H9 (cell line): ENCODE results near the gene ZC3HAV1. TPM values are rescaled to one million over a fixed set of nuclear protein-coding genes. Genes with fewer than 3 reads are reported as not detected.

Source experiments
- DNase-seq: peaks from one replicate; pipeline ENCODE4 v3.0.0-alpha.2; 2017
- H2AFZ ChIP-seq: one replicate; pipeline ENCODE4 v1.6.1; 2013; ENCODE audit warnings: mild to moderate bottlenecking, low read length, control low read depth, moderate library complexity
- H2AK5ac ChIP-seq: 2 replicates; pipeline ENCODE4 v1.6.1; 2013; ENCODE audit warnings: low read length, control low read depth, mixed read lengths; ENCODE audit not compliant: insufficient read length
- H2BK120ac ChIP-seq: one replicate; pipeline ENCODE4 v1.6.1; 2013; ENCODE audit warnings: low read depth, mild to moderate bottlenecking, low read length, control low read depth, inconsistent platforms; ENCODE audit not compliant: poor library complexity, severe bottlenecking
- H2BK12ac ChIP-seq: 2 replicates; pipeline ENCODE4 v1.6.1; 2013; ENCODE audit warnings: low read length, control low read depth, mixed read lengths, low read depth; ENCODE audit not compliant: insufficient read length
- H2BK15ac ChIP-seq: 2 replicates; pipeline ENCODE4 v1.6.1; 2013; ENCODE audit warnings: low read depth, low read length, control low read depth
- H2BK20ac ChIP-seq: one replicate; pipeline ENCODE4 v1.6.1; 2013; ENCODE audit warnings: low read depth, mild to moderate bottlenecking, low read length, control low read depth, inconsistent platforms; ENCODE audit not compliant: poor library complexity, severe bottlenecking
- H2BK5ac ChIP-seq: 2 replicates; pipeline ENCODE4 v1.6.1; 2013; ENCODE audit warnings: low read length, control low read depth, mixed read lengths; ENCODE audit not compliant: insufficient read length
- H3K14ac ChIP-seq: 2 replicates; pipeline ENCODE4 v1.6.1; 2013; ENCODE audit warnings: low read length, control low read depth; ENCODE audit not compliant: insufficient read depth
- H3K18ac ChIP-seq: 2 replicates; pipeline ENCODE4 v1.6.1; 2013; ENCODE audit warnings: low read depth, mild to moderate bottlenecking, mixed read lengths, low read length, control low read depth; ENCODE audit not compliant: insufficient read length
- H3K23ac ChIP-seq: 2 replicates; pipeline ENCODE4 v1.6.1; 2013; ENCODE audit warnings: low read length, control low read depth, mixed read lengths, low read depth; ENCODE audit not compliant: insufficient read length
- H3K23me2 ChIP-seq: 2 replicates; pipeline ENCODE4 v1.6.1; 2013; ENCODE audit warnings: low read depth, mild to moderate bottlenecking, mixed read lengths, low read length, control low read depth; ENCODE audit not compliant: insufficient read length, poor library complexity, severe bottlenecking
- H3K27ac ChIP-seq: 2 replicates; pipeline ENCODE4 v1.5.1; 2013; ENCODE audit warnings: low read length, control low read depth, mixed read lengths, low read depth; ENCODE audit not compliant: insufficient read length
- H3K27me3 ChIP-seq: 2 replicates; pipeline ENCODE4 v1.6.1; 2013; ENCODE audit warnings: low read length, control low read depth, inconsistent platforms; ENCODE audit not compliant: insufficient read depth
- H3K4ac ChIP-seq: 2 replicates; pipeline ENCODE4 v1.6.1; 2013; ENCODE audit warnings: low read depth, mild to moderate bottlenecking, control low read depth, inconsistent platforms, low read length, moderate library complexity
- H3K4me1 ChIP-seq: 2 replicates; pipeline ENCODE4 v1.6.1; 2013; ENCODE audit warnings: low read length, control low read depth, inconsistent platforms; ENCODE audit not compliant: insufficient read depth
- H3K4me2 ChIP-seq: 2 replicates; pipeline ENCODE4 v1.6.1; 2013; ENCODE audit warnings: low read length, control low read depth, mixed read lengths; ENCODE audit not compliant: insufficient read length, insufficient read depth
- H3K56ac ChIP-seq: 2 replicates; pipeline ENCODE4 v1.6.1; 2013; ENCODE audit warnings: low read depth, mild to moderate bottlenecking, mixed read lengths, low read length, control low read depth; ENCODE audit not compliant: insufficient read length
- H3K79me1 ChIP-seq: 2 replicates; pipeline ENCODE4 v1.6.1; 2013; ENCODE audit warnings: low read depth, mild to moderate bottlenecking, moderate library complexity, low read length, control low read depth, inconsistent platforms; ENCODE audit not compliant: insufficient read depth, poor library complexity, severe bottlenecking
- H3K79me2 ChIP-seq: 2 replicates; pipeline ENCODE4 v1.6.1; 2013; ENCODE audit warnings: low read length, control low read depth, inconsistent platforms; ENCODE audit not compliant: insufficient read depth
- H3K9ac ChIP-seq: 2 replicates; pipeline ENCODE4 v1.6.1; 2013; ENCODE audit warnings: low read length, control low read depth, mixed read lengths; ENCODE audit not compliant: insufficient read length; ENCODE audit errors: extremely low read depth
- H3K9me3 ChIP-seq: one replicate; pipeline ENCODE4 v1.6.1; 2013; ENCODE audit warnings: low read depth, low read length, inconsistent platforms; ENCODE audit not compliant: control insufficient read depth
- H3T11ph ChIP-seq: one replicate; pipeline ENCODE4 v1.6.1; 2013; ENCODE audit warnings: mild to moderate bottlenecking, low read length, control low read depth, inconsistent platforms
- H4K20me1 ChIP-seq: one replicate; pipeline ENCODE4 v1.6.1; 2013; ENCODE audit not compliant: control insufficient read depth, insufficient read length, insufficient read depth
- H4K5ac ChIP-seq: 2 replicates; pipeline ENCODE4 v1.6.1; 2013; ENCODE audit warnings: low read depth, mild to moderate bottlenecking, mixed read lengths, low read length, control low read depth; ENCODE audit not compliant: insufficient read length
- H4K8ac ChIP-seq: replicated peaks from 2 replicates; pipeline ENCODE4 v1.6.1; 2013; ENCODE audit warnings: low read length, control low read depth, mixed read lengths, low read depth; ENCODE audit not compliant: insufficient read length
- H4K91ac ChIP-seq: 2 replicates; pipeline ENCODE4 v1.6.1; 2013; ENCODE audit warnings: low read depth, mild to moderate bottlenecking, moderate library complexity, mixed read lengths, low read length, control low read depth; ENCODE audit not compliant: insufficient read length
- H3K27ac Mint-ChIP-seq, 3 experiments: 2 replicates in 2 of 3; 3 replicates in 1 of 3; pipeline ENCODE4 v1.8.0; 2020 to 2021; ENCODE audit warnings: mixed read lengths in 3 of 3, mild to moderate bottlenecking in 1 of 3, moderate library complexity in 1 of 3
- H3K27me3 Mint-ChIP-seq: 2 replicates; pipeline ENCODE4 v1.8.0; 2021; ENCODE audit warnings: low read depth, mild to moderate bottlenecking, moderate library complexity, mixed read lengths
- H3K36me3 Mint-ChIP-seq, 3 experiments: 2 replicates in 2 of 3; 3 replicates in 1 of 3; pipeline ENCODE4 v1.8.0; 2020 to 2021; ENCODE audit warnings: low read depth in 3 of 3, mixed read lengths in 3 of 3; ENCODE audit not compliant: insufficient read depth in 1 of 3
- H3K4me1 Mint-ChIP-seq, 2 experiments: 2 replicates each; pipeline ENCODE4 v1.8.0; 2020; ENCODE audit warnings: mixed read lengths in 2 of 2
- H3K4me3 Mint-ChIP-seq, 2 experiments: 2 replicates in 1 of 2; 3 replicates in 1 of 2; pipeline ENCODE4 v1.8.0; 2020 to 2021; ENCODE audit warnings: mild to moderate bottlenecking in 2 of 2, mixed read lengths in 2 of 2, moderate library complexity in 1 of 2
- H3K9me3 Mint-ChIP-seq, 2 experiments: 2 replicates in 1 of 2; 3 replicates in 1 of 2; pipeline ENCODE4 v1.8.0; 2020; ENCODE audit warnings: mild to moderate bottlenecking in 2 of 2, mixed read lengths in 2 of 2, moderate library complexity in 1 of 2
- CTCF ChIP-seq: fragments of 200-600 bp; sonication (generic); conservative IDR thresholded peaks from 3 replicates; pipeline ENCODE4 v1.8.0; 2021; ENCODE audit warnings: antibody characterized with exemption, mild to moderate bottlenecking
- WGBS: extraction: QIAGEN DNeasy Blood & Tissue Kit; methylation state at CpG from one replicate; pipeline ENCODE4 v1.1.7; 2013; ENCODE audit warnings: missing lambda C conversion rate, low lambda C conversion rate, mixed read lengths; ENCODE audit not compliant: insufficient read length; ENCODE audit errors: extremely low coverage; 5-methylcytosine and 5-hydroxymethylcytosine counted together
- total RNA-seq: library from RNA; stranded (reverse); gene quantifications from 2 replicates; pipeline ENCODE4 v1.2.1, GENCODE V29; 2021

The ZC3HAV1 gene
- total RNA-seq, 1 experiment from 2014 or later: 32.8 TPM

- no peaks in the 10 kb centered on the region for H3K27me3 Mint-ChIP-seq
Observed at GRCh38 chr7:139068544-139069399, 40.7 kb downstream of the ZC3HAV1 start.

More at GRCh38 chr7:139068544-139069399, 40.7 kb downstream of the ZC3HAV1 start:
- no peak for DNase-seq
- no peaks in the 10 kb centered on the region for H3K4me1 Mint-ChIP-seq
- no peaks in the 10 kb centered on the region for H3K79me1 ChIP-seq
- peaks cover 7% of the 10 kb centered on the region for H3K9me3 ChIP-seq
- H3K36me3 Mint-ChIP-seq: peaks cover 23 to 65% (median 38%) of the 10 kb centered on the region in 3 experiments; a peak in 6 of 7 replicates
- no peak overlapping the region for H4K8ac ChIP-seq
- no peak overlapping the region for H3K9ac ChIP-seq
- no peak overlapping the region for H3K27ac ChIP-seq
- H3K4me2 ChIP-seq: no peak overlapping the region
- no peak overlapping the region for H2BK5ac ChIP-seq
- H4K91ac ChIP-seq: no peak overlapping the region
- H4K5ac ChIP-seq: no peak overlapping the region
- H3T11ph ChIP-seq: no peak overlapping the region
- H3K23me2 ChIP-seq: no peaks in the 10 kb centered on the region
- no peak overlapping the region for H2AFZ ChIP-seq
- no peak overlapping the region for H3K14ac ChIP-seq
- no peak overlapping the region for H2BK20ac ChIP-seq
- no peak overlapping the region for H2BK12ac ChIP-seq
- no peak overlapping the region for H3K4ac ChIP-seq
- no peaks in the 10 kb centered on the region for H3K79me2 ChIP-seq
- H2AK5ac ChIP-seq: no peak overlapping the region
- no peak overlapping the region for H2BK120ac ChIP-seq
- WGBS: no CpG with 5 or more reads among the region's 9 CpGs
- H3K9me3 Mint-ChIP-seq: peaks cover 0 to 6% of the 10 kb centered on the region in 2 experiments; a peak in 2 of 5 replicates
- H3K4me1 ChIP-seq: no peaks in the 10 kb centered on the region
- no peaks in the 10 kb centered on the region for H4K20me1 ChIP-seq
- no peaks in the 10 kb centered on the region for H3K27me3 ChIP-seq
- H3K23ac ChIP-seq: no peak overlapping the region
- no peak overlapping the region for H3K56ac ChIP-seq
- H3K18ac ChIP-seq: no peak overlapping the region
- TF ChIP-seq CTCF: no peak
- no peak overlapping the region for H3K27ac Mint-ChIP-seq
- no peak overlapping the region for H2BK15ac ChIP-seq
- no peak overlapping the region for H3K4me3 Mint-ChIP-seq
